ENCODE measurements around the gene PIP4K2B.
"Not testable (repeated sequence)": the region's sequence is repeated elsewhere in the genome, so short reads cannot be mapped to it uniquely, and the experiment has no call there.

Gene PIP4K2B

GRCh38 chr17:38789185-38789584, 10.2 kb downstream of the PIP4K2B start:
- Histone ChIP-seq H3K4me1 (peaks cover 0 to 27% (median 12%) of the 10 kb centered on the region in 4 donors), H3K9me3 (no peaks in the 10 kb centered on the region), H3K4me3 (no peak overlapping the region), H3K36me3 (peaks cover 28 to 39% (median 28%) of the 10 kb centered on the region in 3 donors), H3K27ac (no peak overlapping the region), H3K27me3 (no peaks in the 10 kb centered on the region)
- TF ChIP-seq, protein P1, sequence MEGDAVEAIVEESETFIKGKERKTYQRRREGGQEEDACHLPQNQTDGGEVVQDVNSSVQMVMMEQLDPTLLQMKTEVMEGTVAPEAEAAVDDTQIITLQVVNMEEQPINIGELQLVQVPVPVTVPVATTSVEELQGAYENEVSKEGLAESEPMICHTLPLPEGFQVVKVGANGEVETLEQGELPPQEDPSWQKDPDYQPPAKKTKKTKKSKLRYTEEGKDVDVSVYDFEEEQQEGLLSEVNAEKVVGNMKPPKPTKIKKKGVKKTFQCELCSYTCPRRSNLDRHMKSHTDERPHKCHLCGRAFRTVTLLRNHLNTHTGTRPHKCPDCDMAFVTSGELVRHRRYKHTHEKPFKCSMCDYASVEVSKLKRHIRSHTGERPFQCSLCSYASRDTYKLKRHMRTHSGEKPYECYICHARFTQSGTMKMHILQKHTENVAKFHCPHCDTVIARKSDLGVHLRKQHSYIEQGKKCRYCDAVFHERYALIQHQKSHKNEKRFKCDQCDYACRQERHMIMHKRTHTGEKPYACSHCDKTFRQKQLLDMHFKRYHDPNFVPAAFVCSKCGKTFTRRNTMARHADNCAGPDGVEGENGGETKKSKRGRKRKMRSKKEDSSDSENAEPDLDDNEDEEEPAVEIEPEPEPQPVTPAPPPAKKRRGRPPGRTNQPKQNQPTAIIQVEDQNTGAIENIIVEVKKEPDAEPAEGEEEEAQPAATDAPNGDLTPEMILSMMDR (IDR thresholded peaks at IDR 0.05): no peak
- intact Hi-C loops (cut with DNase I; ENCODE audit: low total_unique reads): no loop called here
- DNase-seq: no peak

DNA sequence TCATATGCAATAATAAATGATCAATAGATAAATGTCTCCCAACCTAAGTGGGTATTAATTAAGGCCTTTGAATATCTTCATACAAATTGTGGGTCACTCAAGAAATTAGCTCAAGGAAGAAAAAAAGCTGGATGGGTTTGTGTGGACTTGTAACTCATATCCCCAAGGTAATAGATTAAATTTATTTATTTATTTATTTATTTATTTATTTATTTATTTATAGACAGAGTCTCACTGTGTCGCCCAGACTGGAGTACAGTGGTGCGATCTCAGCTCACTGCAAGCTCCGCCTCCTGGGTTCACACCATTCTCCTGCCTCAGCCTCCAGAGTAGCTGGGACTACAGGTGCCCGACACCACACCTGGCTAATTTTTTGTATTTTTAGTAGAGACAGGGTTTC, 11.4 kb downstream of the PIP4K2B start:
- H3K4me3 ChIP-seq; DNase-seq; H3K9me3 ChIP-seq; H3K27me3 ChIP-seq; H3K27ac ChIP-seq; intact Hi-C loops (cut with DNase I; ENCODE audit: low total_unique reads): not testable (repeated sequence)
- Histone ChIP-seq H3K36me3 (peaks cover 38 to 51% (median 40%) of the 10 kb centered on the region in 3 donors), H3K4me1 (peaks cover 0 to 27% (median 12%) of the 10 kb centered on the region in 4 donors)

DNA sequence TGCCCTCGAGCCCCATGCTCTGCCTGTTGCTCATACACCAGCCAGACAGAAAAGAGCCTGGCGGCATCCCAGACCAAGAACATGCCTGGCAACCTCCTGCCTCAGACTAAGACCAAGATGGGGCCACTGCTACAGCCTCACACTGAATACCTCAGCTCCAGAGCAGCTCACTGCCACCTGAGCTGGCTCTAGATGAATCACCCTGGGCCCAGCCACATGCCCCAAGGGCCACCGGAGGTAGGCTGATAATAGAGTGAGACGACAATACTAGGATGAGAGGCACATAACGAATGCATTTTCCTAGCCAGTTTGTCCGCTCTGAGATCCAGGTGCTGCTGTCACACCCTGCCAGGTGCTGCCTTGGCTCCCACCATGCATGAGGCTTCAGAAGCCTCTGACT, 13.0 kb downstream of the PIP4K2B start:
- DNase-seq: no peak
- Histone ChIP-seq H3K27me3 (no peaks in the 10 kb centered on the region), H3K36me3 (peaks cover 50 to 56% (median 56%) of the 10 kb centered on the region in 3 donors), H3K4me3 (no peak overlapping the region), H3K27ac (no peak overlapping the region), H3K4me1 (peaks cover 0 to 27% (median 10%) of the 10 kb centered on the region in 4 donors), H3K9me3 (no peaks in the 10 kb centered on the region)
- TF ChIP-seq, protein P1 (IDR thresholded peaks at IDR 0.05): no peak
- intact Hi-C loops (cut with DNase I; ENCODE audit: low total_unique reads): no loop called here

DNA sequence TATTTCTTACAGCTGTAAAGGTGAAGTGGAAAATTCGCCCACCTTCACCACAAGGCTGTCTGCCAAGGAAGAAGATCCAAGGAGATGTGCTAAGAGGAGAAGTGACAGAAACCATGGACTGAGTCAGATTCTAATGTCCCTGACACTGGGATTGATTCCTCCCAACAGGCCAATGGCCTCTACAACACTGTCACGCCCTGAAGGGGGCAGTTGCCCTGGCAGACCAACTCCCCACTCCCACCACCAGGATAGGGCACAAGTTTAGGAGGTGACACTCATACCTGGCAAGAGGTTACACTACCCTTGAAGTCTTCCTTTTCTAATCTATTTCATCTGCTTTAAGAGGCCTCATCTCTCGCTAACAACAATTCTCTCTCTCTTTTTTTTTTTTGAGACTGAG, 16.1 kb downstream of the PIP4K2B start:
- H3K4me3 ChIP-seq: no peak overlapping the region
- no peak for DNase-seq
- TF ChIP-seq, protein P1 (IDR thresholded peaks at IDR 0.05): no peak
- H3K4me1 ChIP-seq: no peaks in the 10 kb centered on the region
- no peaks in the 10 kb centered on the region for H3K27me3 ChIP-seq
- peaks cover 81 to 88% (median 85%) of the 10 kb centered on the region in 3 donors for H3K36me3 ChIP-seq
- H3K9me3 ChIP-seq: no peaks in the 10 kb centered on the region
- H3K27ac ChIP-seq: no peak overlapping the region
- intact Hi-C loops (cut with DNase I; ENCODE audit: low total_unique reads): no loop called here

- H3K9me3 ChIP-seq: no peaks in the 10 kb centered on the region
- TF ChIP-seq, protein P1 (IDR thresholded peaks at IDR 0.05): no peak
- no peaks in the 10 kb centered on the region for H3K4me1 ChIP-seq
- DNase-seq: no peak
- H3K27me3 ChIP-seq: no peaks in the 10 kb centered on the region
- no peak overlapping the region for H3K27ac ChIP-seq
- peaks cover 96 to 100% (median 98%) of the 10 kb centered on the region in 3 donors for H3K36me3 ChIP-seq
- H3K4me3 ChIP-seq: no peak overlapping the region
- intact Hi-C loops (cut with DNase I; ENCODE audit: low total_unique reads): no loop called here
These were observed 19.2 kb downstream of the PIP4K2B start for GRCh38 chr17:38779965-38780752.

DNA sequence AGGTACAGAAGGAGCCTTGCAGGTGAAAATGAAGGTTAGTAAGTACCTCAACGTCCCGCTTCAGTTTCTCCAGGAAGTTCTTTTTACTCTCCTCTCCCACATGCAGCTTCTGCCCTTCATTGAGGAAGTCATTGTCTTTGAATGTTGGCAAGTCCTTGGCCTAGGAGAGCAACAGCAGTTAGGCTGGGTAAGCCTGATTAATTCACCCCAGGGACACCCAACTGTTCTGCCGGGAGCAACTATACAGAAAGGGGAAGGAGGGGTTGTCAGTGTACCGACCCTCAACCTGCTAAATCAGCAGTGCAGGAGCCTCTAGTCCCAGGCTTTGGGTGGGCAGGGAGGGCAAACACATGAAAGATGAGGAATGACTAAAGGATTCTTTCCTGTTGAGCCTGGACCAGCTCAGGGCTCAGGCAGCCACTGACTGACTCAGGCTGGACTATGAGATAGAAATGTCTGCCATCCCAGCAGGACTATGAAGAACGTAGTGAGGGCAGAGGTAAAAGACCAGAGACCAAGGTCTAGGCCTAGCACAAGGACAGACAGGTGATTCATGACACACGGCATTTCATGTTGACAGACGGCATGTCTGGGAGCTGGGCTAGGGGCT, 21.6 kb downstream of the PIP4K2B start:
- Histone ChIP-seq H3K4me3 (no peak overlapping the region), H3K4me1 (no peaks in the 10 kb centered on the region), H3K27ac (no peak overlapping the region), H3K36me3 (peaks cover 95 to 100% (median 98%) of the 10 kb centered on the region in 3 donors), H3K9me3 (no peaks in the 10 kb centered on the region), H3K27me3 (no peaks in the 10 kb centered on the region)
- DNase-seq: no peak
- intact Hi-C loops (cut with DNase I; ENCODE audit: low total_unique reads): no loop called here
- TF ChIP-seq, protein P1 (IDR thresholded peaks at IDR 0.05): no peak
